GM12878 (cell line): Measurements from ENCODE around the gene CNN3. TPM values are rescaled to one million over a fixed set of nuclear protein-coding genes. Genes with fewer than 3 reads are reported as not detected.

ENCODE experiments used
- ATAC-seq: fragments of 200-7000 bp; cut with Tn5 transposase; 3 replicates; pipeline ENCODE4 v1.9.1; 2020; ENCODE audit warnings: mild to moderate bottlenecking, moderate library complexity
- BruUV-seq: library from RNA; stranded (reverse); fragments of 400-500 nt; replicated peaks from 2 replicates; lab custom pipeline; 2021; lab: Mats Ljungman, UMichigan
- CTCF ChIA-PET: fragments of 300-600 bp; sonication (Branson Sonifier 250); formaldehyde crosslinking; extraction: SDS; loops from one replicate; lab custom pipeline; 2021; ENCODE audit warnings: inconsistent platforms; lab: Yijun Ruan, JAX
- POLR2A ChIA-PET: fragments of 350-600 bp; formaldehyde crosslinking; extraction: SDS; loops from one replicate; lab custom pipeline; 2021; ENCODE audit warnings: inconsistent platforms; lab: Charles Lee
- RAD21 ChIA-PET: fragments of 300-600 bp; sonication (Branson Sonifier 250); formaldehyde crosslinking; loops from one replicate; lab custom pipeline; 2023; ENCODE audit warnings: antibody characterized with exemption; ENCODE audit not compliant: unreplicated experiment; lab: Charles Lee
- SMC1A ChIA-PET: fragments of 300-600 bp; sonication (Branson Sonifier 250); formaldehyde crosslinking; loops from one replicate; lab custom pipeline; 2023; ENCODE audit not compliant: unreplicated experiment, uncharacterized antibody; lab: Charles Lee
- DNase-seq: peaks from one replicate; pipeline ENCODE4 v3.0.0-alpha.2; 2011; ENCODE audit warnings: low read depth, low spot score
- FAIRE-seq: peaks from 3 replicates; lab custom pipeline; 2011; peaks lifted over from hg19 to GRCh38; lab: Jason Lieb, UNC
- H2AFZ ChIP-seq: 2 replicates; pipeline ENCODE4 v1.6.0; 2011; ENCODE audit warnings: low read depth, low read length, control low read depth; ENCODE audit not compliant: control insufficient read depth
- H3K27ac ChIP-seq: 2 replicates; pipeline ENCODE4 v1.5.1; 2011; ENCODE audit warnings: control low read depth; ENCODE audit not compliant: control insufficient read depth, insufficient read depth
- H3K27me3 ChIP-seq, 2 experiments: replicated peaks in 1 of 2; 2 replicates each; pipeline versions ENCODE4 v1.6.0 to v1.6.1; 2011; ENCODE audit warnings: low read length in 1 of 2; ENCODE audit not compliant: control insufficient read depth in 2 of 2, insufficient read depth in 2 of 2
- H3K36me3 ChIP-seq, 2 experiments: 2 replicates each; pipeline ENCODE4 v1.5.1; 2011; ENCODE audit warnings: low read length in 1 of 2; ENCODE audit not compliant: control insufficient read depth in 2 of 2, insufficient read depth in 2 of 2
- H3K4me1 ChIP-seq: 2 replicates; pipeline ENCODE4 v1.6.1; 2011; ENCODE audit warnings: mild to moderate bottlenecking, low read length, moderate library complexity, mixed read lengths; ENCODE audit not compliant: control insufficient read depth, insufficient read depth
- H3K4me2 ChIP-seq: 2 replicates; pipeline ENCODE4 v1.6.0; 2011; ENCODE audit warnings: control low read depth; ENCODE audit not compliant: control insufficient read depth, insufficient read depth
- H3K4me3 ChIP-seq: fragments of 200-600 bp; sonication (generic); 2 replicates; pipeline ENCODE4 v1.5.1; 2016
- H3K79me2 ChIP-seq: 2 replicates; pipeline ENCODE4 v1.6.0; 2011; ENCODE audit warnings: low read length; ENCODE audit not compliant: control insufficient read depth, insufficient read depth
- H3K9ac ChIP-seq: 2 replicates; pipeline ENCODE4 v1.8.0; 2011; ENCODE audit warnings: low read length, control low read depth, mixed read lengths; ENCODE audit not compliant: control insufficient read depth, insufficient read depth
- H3K9me3 ChIP-seq: replicated peaks from 3 replicates; pipeline ENCODE4 v1.5.1; 2011; ENCODE audit warnings: mild to moderate bottlenecking, low read length; ENCODE audit not compliant: control insufficient read depth, insufficient read depth
- H4K20me1 ChIP-seq: 2 replicates; pipeline ENCODE4 v1.6.0; 2011; ENCODE audit not compliant: control insufficient read depth, insufficient read depth
- BACH1 ChIP-seq: fragments of 450-650 bp; IDR thresholded peaks from 2 replicates; pipeline ENCODE4 v1.6.1; 2017; ENCODE audit warnings: mild to moderate bottlenecking, borderline replicate concordance
- CREB1 ChIP-seq: IDR thresholded peaks from 2 replicates; pipeline ENCODE4 v1.6.1; 2012; ENCODE audit warnings: low read depth, mild to moderate bottlenecking, inconsistent platforms
- EED ChIP-seq: sonication (generic); IDR thresholded peaks from 2 replicates; pipeline ENCODE4 v1.6.1; 2016; ENCODE audit warnings: antibody characterized with exemption, low read depth
- FOXK2 ChIP-seq: fragments of 450-650 bp; IDR thresholded peaks from 2 replicates; pipeline ENCODE4 v1.6.1; 2017; ENCODE audit warnings: mild to moderate bottlenecking, moderate library complexity
- HDAC6 ChIP-seq: fragments of 200-600 bp; sonication (generic); IDR thresholded peaks from one replicate; pipeline ENCODE4 v1.8.0; 2017; ENCODE audit warnings: antibody characterized with exemption; ENCODE audit not compliant: unreplicated experiment
- PAX8 ChIP-seq: fragments of 450-650 bp; IDR thresholded peaks from 2 replicates; pipeline ENCODE4 v1.6.1; 2017; ENCODE audit warnings: mild to moderate bottlenecking, moderate library complexity
- POLR2A ChIP-seq: IDR thresholded peaks from 2 replicates; pipeline ENCODE4 v1.6.1; 2011; ENCODE audit warnings: low read depth, mild to moderate bottlenecking, low read length
- SIX5 ChIP-seq: IDR thresholded peaks from 2 replicates; pipeline ENCODE4 v1.6.1; 2011; ENCODE audit warnings: mild to moderate bottlenecking, low read depth, low read length, moderate library complexity; ENCODE audit not compliant: severe bottlenecking
- TCF3 ChIP-seq: IDR thresholded peaks from 2 replicates; pipeline ENCODE4 v1.6.1; 2012; ENCODE audit warnings: low read depth, mild to moderate bottlenecking, low read length, borderline replicate concordance; ENCODE audit not compliant: insufficient read depth
- TCF7 ChIP-seq: IDR thresholded peaks from 2 replicates; pipeline ENCODE4 v1.6.1; 2014; ENCODE audit warnings: antibody characterized with exemption, borderline replicate concordance
- WGBS: methylation state at CpG from one replicate; pipeline ENCODE4 v1.1.6; 2016; ENCODE audit warnings: low lambda C conversion rate; ENCODE audit not compliant: insufficient replicate concordance, insufficient coverage; ENCODE audit errors: missing lambda C conversion rate; 5-methylcytosine and 5-hydroxymethylcytosine counted together
- in situ Hi-C: fragments of 300-500 bp; cut with MboI; formaldehyde crosslinking; loops from 9 replicates; pipeline ENCODE4 v1.14.3; 2018; ENCODE audit warnings: mixed read lengths
- intact Hi-C: fragments of 100-400 bp; cut with micrococcal nuclease; formaldehyde crosslinking; loops from one replicate; pipeline ENCODE4 v1.14.2; 2022; ENCODE audit not compliant: unreplicated experiment
- polyA plus RNA-seq, 11 experiments: library from polyadenylated mRNA; depleted of rRNA in 4 of 11; unstranded in 6 of 11; stranded (reverse) in 5 of 11; fragments of >200 nt; fragmentation: Nextera tagmentation in 4 of 11; fragmentation: Illumina TruSeq in 1 of 11; extraction: Ambion mirVana in 4 of 11; extraction: Trizol in 1 of 11; gene quantifications; 1 replicate in 1 of 11; 2 replicates in 10 of 11; pipeline versions ENCODE4 v1.2.1 to v1.2.3, GENCODE V29; 2011 to 2016; ENCODE audit warnings: inconsistent platforms in 2 of 11, missing spikeins in 2 of 11, low read depth in 1 of 11
- total RNA-seq, 4 experiments: library from RNA; depleted of rRNA in 3 of 4; stranded (reverse); fragments of >200 nt in 3 of 4; fragmentation: Illumina TruSeq in 1 of 4; extraction: Trizol in 1 of 4; gene quantifications; 2 replicates each; pipeline versions ENCODE4 v1.2.1 to v1.2.3, GENCODE V29; 2013 to 2021
- TF ChIP-seq, protein P1 (sequence below): fragments of 450-650 bp; IDR thresholded peaks from 2 replicates; pipeline ENCODE4 v1.6.1; 2016; ENCODE audit warnings: mild to moderate bottlenecking
- TF ChIP-seq, protein P2 (sequence below): fragments of 450-650 bp; formaldehyde crosslinking; IDR thresholded peaks from 2 replicates; pipeline ENCODE4 v1.5.0; 2022; ENCODE audit warnings: mild to moderate bottlenecking, missing genetic modification characterization
- TF ChIP-seq, protein P3 (sequence below): fragments of 150-350 bp; IDR thresholded peaks from 2 replicates; pipeline ENCODE4 v1.6.1; 2016; ENCODE audit warnings: low read depth, low read length

The CNN3 gene
- total and polyA plus RNA-seq, 10 of the 15 experiments (the other 5 are each of a cell fraction or from before 2014, with no cell fraction given), result 0.20 to 48.4 (median 34.3) TPM

DNA sequence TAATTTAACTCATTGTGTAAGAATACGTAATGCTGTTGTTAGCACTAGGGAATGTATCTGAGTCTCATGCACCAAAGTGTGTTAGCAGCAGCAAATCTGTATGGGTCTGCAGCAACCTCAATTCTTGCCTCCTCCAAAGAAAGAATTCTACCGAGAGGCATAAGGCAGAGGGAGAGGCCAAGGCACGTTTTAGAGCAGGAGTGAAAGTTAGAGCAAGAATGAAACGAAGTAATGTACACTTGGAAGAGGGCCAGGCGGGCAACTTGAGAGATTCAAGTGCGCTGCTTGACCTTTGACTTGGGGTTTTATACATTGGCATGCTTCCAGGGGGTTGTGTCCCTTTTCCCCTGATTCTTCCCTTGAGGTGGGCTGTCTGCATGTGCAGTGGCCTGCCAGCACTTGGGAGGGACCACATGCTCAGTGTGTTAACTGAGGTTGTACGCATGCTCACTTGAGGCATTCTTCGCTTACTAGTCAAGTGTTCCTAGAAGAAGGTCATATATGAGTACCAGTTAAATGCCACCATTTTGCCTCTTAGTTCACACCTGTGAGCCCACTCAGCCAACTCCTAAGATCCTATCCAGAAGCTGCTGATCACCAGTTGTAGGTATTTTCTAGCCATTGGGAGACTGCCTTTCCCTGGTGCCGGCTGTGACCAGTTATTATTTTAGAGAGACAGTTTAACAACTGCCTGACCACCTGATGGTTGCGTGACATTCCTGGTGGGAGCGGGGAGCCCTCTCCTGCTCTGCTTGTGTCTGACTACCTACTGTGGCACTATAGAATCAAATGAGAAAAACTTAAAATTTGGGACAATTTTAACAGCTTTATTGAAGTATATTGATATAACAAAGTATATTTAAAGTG lies 2.7 kb upstream of the CNN3 start (continued):
- TF ChIP-seq BACH1, result no peak

DNA sequence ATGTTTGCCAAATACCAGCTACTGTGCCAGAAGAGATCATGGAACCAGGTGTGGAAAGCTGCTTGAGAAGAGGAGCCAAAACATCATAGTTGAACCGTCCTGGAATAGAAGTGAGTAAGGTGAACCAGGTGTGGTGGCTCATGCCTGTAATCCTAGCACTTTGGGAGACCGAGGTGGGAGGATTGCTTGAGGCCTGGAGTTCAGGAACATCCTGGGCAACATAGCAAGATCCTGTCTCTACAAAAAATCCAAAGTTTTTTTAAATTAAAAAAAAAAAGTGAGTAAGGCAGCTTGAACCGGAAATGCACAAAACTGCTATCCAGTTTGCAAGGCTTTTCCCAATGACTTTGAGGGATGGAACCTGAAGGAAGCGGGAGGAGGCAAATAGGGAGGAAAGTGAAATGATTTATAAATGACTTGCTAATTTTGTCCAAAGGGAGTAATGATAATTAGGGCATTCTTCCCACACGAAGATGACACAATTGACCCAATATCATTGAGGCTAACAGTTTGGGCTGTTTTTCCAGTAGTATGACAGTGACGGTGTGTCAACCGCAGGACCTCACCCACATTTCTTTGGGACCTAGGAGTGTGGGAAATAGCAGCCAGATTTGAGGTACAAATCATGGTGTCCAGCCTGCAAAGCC lies 1.5 kb upstream of the CNN3 start:
- Histone ChIP-seq H2AFZ (no peak overlapping the region), H3K27ac (no peak overlapping the region), H3K4me1 (no peaks in the 10 kb centered on the region), H3K9ac (no peak overlapping the region), H3K79me2 (peaks cover 2% of the 10 kb centered on the region; the same call in 1 of the 2 replicates), H3K9me3 (no peaks in the 10 kb centered on the region), H3K4me3 (0 out of 2 replicates have a peak overlapping the region, but pooled peaks have one; percentile 38), H4K20me1 (no peaks in the 10 kb centered on the region), H3K27me3 (peaks cover 3 to 7% of the 10 kb centered on the region in 2 experiments; a peak in 3 of 4 replicates), H3K36me3 (no peaks in the 10 kb centered on the region), H3K4me2 (no peak overlapping the region)
- intact Hi-C loops, result no loop called here
- WGBS, result 49% methylated on average over 7 of the region's 7 CpGs
- no peak for ATAC-seq
- no peak for FAIRE-seq
- ChIA-PET POLR2A (no interaction called here), SMC1A (interaction anchor here (1.1 kb wide), 1 partner anchor 75 kb away, joined by 3 read pairs; no protein-coding TSS in a partner anchor), CTCF (interaction anchor here (1.6 kb wide), 1 partner anchor 74 kb away, joined by 5 read pairs; no protein-coding TSS in a partner anchor), RAD21 (no interaction called here)
- in situ Hi-C loops, result no loop called here
- no peak for DNase-seq
- BruUV-seq, result no TSS peak
- TF ChIP-seq CREB1 (no peak), FOXK2 (no peak), TCF7 (no peak), TCF3 (no peak), EED (no peak), PAX8 (no peak), POLR2A (no peak), HDAC6 (no peak), SIX5 (no peak)
- TF ChIP-seq, protein P1, sequence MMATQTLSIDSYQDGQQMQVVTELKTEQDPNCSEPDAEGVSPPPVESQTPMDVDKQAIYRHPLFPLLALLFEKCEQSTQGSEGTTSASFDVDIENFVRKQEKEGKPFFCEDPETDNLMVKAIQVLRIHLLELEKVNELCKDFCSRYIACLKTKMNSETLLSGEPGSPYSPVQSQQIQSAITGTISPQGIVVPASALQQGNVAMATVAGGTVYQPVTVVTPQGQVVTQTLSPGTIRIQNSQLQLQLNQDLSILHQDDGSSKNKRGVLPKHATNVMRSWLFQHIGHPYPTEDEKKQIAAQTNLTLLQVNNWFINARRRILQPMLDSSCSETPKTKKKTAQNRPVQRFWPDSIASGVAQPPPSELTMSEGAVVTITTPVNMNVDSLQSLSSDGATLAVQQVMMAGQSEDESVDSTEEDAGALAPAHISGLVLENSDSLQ, result no peak
- TF ChIP-seq, protein P2, sequence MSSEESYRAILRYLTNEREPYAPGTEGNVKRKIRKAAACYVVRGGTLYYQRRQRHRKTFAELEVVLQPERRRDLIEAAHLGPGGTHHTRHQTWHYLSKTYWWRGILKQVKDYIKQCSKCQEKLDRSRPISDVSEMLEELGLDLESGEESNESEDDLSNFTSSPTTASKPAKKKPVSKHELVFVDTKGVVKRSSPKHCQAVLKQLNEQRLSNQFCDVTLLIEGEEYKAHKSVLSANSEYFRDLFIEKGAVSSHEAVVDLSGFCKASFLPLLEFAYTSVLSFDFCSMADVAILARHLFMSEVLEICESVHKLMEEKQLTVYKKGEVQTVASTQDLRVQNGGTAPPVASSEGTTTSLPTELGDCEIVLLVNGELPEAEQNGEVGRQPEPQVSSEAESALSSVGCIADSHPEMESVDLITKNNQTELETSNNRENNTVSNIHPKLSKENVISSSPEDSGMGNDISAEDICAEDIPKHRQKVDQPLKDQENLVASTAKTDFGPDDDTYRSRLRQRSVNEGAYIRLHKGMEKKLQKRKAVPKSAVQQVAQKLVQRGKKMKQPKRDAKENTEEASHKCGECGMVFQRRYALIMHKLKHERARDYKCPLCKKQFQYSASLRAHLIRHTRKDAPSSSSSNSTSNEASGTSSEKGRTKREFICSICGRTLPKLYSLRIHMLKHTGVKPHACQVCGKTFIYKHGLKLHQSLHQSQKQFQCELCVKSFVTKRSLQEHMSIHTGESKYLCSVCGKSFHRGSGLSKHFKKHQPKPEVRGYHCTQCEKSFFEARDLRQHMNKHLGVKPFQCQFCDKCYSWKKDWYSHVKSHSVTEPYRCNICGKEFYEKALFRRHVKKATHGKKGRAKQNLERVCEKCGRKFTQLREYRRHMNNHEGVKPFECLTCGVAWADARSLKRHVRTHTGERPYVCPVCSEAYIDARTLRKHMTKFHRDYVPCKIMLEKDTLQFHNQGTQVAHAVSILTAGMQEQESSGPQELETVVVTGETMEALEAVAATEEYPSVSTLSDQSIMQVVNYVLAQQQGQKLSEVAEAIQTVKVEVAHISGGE (CRISPR knock-in tag), result no peak
- TF ChIP-seq, protein P3, sequence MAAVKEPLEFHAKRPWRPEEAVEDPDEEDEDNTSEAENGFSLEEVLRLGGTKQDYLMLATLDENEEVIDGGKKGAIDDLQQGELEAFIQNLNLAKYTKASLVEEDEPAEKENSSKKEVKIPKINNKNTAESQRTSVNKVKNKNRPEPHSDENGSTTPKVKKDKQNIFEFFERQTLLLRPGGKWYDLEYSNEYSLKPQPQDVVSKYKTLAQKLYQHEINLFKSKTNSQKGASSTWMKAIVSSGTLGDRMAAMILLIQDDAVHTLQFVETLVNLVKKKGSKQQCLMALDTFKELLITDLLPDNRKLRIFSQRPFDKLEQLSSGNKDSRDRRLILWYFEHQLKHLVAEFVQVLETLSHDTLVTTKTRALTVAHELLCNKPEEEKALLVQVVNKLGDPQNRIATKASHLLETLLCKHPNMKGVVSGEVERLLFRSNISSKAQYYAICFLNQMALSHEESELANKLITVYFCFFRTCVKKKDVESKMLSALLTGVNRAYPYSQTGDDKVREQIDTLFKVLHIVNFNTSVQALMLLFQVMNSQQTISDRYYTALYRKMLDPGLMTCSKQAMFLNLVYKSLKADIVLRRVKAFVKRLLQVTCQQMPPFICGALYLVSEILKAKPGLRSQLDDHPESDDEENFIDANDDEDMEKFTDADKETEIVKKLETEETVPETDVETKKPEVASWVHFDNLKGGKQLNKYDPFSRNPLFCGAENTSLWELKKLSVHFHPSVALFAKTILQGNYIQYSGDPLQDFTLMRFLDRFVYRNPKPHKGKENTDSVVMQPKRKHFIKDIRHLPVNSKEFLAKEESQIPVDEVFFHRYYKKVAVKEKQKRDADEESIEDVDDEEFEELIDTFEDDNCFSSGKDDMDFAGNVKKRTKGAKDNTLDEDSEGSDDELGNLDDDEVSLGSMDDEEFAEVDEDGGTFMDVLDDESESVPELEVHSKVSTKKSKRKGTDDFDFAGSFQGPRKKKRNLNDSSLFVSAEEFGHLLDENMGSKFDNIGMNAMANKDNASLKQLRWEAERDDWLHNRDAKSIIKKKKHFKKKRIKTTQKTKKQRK, result no peak
